Measurements from ENCODE around the gene WIPF1.

Gene WIPF1

DNA sequence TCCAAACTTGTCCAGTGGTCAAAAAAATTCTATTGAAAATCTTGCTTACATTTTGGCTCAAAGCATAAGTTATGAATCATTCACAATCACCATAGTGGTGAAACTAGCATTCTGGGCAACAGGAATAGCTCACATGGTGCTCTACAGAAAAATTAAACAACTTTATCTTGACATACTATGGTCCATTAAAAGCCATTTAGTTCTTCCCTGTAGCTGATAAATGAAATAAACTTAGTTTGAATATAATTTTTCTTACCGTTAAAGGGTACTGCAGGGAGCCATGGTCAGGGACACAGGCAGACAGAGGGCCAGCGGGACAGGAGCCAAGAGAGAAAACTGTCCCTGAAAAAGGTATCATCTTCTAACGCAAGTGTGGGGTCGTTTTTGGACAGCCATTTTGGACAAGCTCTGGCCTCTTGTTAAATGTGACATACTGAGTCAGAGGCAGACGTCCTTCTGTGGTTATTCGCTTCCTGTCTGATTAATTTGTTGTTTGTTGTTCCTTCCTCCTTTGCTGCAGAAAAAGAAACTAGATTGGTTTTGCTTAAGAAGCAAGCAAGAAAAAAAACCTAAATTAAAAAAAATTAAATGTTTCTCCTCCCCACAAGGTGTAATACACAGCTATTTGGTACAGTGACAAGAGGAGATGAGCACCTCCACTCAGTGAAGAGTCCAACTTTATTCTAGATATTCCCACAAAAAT, at the start of gene WIPF1:
WIPF1 (minus strand) TSS at position 460 of the 703 bp plus-strand sequence. CDS start 12,231 bp downstream, outside the sequence.
- DNase-seq = peak; percentile 60

DNA sequence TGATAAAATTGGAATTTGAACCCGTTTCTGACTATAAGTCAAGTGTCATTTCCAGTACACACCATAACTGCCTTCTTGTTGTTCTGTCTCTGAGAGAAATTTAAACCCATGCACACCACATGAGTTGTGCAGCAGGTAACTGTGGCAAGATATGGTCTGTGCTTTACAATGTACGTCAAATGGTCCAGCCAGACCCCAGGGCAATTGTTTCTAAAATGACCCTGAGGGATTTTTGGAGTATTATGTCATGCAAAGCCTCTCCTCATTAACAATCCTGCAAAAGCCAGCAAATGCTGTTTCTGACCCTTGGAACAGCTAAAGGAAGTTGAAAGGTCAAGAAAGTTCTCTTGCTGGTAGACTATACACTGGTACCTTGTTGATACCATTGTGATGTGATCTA, 47.7 kb upstream of the WIPF1 start:
- no peak for DNase-seq

- DNase-seq = no peak
These were observed 46.8 kb upstream of the WIPF1 start for GRCh38 chr2:174644406-174644805.

GRCh38 chr2:174643356-174643755, 45.8 kb upstream of the WIPF1 start:
- no peak for DNase-seq

- DNase-seq = no peak
These were observed 43.6 kb upstream of the WIPF1 start for GRCh38 chr2:174641168-174641567.

- DNase-seq = no peak
These were observed 39.4 kb upstream of the WIPF1 start for GRCh38 chr2:174636987-174637386.

DNA sequence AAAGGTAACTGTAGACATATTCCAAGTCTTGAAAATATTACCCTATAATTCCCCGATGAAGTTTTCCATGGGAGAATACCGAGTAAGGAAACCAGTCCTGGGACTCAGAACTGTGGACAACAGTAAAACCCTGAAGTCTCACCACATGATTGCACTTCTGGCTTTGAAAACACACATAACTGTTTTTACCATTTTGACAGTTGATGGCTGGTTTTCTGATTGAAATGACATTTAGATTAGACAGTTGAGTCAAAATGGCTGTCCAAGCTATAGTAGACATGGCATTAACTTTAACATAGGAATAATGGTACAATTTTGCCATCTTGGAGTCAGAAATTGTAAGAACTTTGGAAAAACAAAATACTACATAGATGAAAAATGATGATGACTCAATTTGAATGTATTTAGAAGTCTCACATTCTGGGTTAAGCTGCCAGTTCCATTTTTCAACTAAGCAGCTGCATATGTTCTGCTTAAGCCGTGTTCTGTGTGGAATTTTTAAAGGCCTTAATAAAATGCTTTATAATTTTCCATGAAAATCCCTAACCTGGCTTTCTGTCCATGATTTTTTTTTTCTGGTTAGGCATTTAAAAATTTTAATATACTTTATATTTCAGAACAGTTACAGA, 38.3 kb upstream of the WIPF1 start:
- DNase-seq = no peak

DNA sequence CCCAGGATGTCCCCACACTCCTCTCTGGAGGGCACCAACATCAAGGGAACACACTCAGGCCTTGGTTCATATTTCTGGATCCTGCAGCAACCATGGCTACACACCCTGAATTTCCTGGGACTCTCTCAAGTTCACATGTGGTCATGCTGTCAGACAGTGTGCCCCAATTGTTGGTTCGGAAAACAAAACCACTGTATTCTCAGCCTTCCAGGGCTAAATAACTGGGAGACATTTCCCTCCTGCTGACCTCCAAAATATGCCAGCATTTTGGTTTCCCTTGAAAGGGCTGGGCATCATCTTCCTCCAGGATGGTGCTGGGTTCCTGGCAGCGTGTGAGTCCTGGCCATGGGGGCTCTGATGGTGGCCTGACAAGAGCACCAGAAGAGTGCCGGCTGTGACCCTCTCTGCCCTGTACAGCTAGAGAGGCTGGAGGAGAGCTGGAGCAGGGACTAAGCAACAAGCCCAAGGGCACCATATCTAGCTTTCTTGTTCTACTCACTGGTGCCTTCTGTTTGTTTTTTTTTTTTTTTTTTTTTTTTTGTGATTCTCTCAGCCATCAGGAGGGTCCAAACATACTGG, 37.5 kb upstream of the WIPF1 start:
- no peak for DNase-seq

DNA sequence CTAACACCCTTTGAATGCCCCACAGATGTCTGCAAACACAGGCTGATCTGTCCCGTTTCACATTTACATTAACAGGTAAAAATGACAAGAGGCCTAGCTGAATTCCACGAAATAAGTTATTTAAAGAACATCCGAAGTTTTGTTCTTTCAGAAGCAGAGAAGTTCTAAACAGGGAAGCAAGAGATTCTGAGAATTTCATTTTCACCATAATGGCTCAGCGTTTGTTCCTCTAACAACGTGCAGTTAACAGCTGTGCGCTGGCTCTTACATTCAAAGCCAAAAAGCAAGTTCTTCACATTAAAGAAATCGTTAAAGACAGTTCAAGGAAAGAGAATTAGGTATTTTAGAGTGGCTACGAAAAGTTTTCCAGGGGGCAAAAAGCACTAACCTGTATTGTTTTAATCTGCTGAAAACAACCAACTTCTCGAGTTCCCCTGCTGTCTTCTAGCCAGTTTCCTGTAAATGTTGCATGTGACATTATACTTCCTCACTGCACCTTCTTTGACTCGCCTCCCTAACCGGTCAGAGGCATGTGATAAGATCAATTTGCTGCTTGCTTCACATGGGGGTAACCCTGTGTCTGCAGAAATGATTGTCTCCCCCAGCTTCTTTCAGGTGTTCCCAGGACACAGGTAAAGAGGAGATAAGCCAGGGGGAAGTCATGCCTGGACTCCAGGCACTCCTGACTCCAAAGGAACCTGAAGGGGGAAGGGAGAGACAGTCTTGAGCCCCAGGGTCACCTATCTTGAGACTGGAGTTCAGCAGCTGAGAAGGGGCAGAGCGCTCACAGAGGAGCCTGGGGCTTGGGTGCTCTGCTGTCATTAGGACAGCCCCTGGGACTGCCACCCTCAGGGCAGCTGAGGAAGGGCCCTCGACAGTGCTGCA, 36.8 kb upstream of the WIPF1 start:
- peak; percentile 63 for DNase-seq

- DNase-seq = peak; percentile 38
These were observed 36.0 kb upstream of the WIPF1 start for GRCh38 chr2:174633623-174633930.

DNA sequence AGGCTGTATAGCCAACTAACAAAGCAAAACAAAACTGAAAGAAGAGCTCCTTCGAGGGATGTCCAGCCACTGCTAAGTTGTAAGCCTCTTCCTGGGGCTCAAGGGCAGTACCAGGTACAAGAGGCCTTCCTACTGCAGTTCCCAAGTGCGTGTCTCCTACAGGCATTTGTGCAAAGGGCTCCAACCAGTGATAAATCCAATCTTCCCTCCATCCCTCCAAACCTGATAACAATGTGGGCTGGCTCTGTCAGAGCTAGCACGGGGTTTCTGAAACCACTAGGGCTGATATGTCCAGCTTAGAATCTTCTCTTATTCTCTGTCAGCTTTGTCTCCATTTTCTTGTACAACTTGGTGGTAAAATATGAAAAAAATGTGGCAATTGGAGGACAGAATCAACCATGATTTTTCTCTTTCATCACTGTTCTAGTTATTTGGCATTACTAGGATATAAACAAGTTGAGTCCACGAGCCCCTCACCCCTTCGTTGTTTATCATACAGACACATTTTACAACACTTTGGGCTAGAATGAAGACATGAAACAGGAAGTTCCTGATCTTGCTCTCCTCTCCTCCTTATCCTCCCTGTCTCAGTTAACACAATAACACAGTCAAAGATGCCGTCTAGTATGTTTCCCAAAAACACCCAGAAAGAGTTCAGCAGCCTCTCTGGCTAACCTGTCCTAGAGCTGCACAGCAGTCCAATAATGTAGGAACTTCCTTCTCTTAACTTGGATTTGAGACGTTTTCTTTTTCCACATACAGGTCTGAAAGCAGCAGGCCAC, 35.4 kb upstream of the WIPF1 start:
- peak; percentile 18 for DNase-seq

GRCh38 chr2:174631009-174631981, 33.7 kb upstream of the WIPF1 start:
- no peak for DNase-seq

- DNase-seq = no peak
These were observed 32.5 kb upstream of the WIPF1 start for GRCh38 chr2:174630107-174630506.

DNA sequence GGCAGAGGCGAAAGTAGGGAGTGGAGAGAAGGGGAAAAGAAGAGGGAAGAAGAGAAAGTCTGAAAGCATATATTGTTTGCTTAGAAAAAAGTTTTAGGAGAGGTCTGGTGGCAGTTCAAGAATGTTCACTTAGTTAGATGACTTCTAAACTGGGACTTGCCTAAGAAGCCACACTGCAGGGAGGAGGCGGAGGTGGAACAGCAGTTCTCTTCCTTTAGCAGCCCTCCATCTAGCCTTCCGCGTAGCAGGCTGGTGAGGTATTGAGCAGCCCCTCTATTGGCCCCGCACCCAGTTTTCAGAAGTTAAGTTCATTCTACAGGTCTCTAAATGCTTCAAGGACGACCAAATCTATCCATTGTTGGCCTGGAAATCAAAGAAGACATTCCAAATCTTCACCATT, 31.9 kb upstream of the WIPF1 start:
- DNase-seq = peak; percentile 51

DNA sequence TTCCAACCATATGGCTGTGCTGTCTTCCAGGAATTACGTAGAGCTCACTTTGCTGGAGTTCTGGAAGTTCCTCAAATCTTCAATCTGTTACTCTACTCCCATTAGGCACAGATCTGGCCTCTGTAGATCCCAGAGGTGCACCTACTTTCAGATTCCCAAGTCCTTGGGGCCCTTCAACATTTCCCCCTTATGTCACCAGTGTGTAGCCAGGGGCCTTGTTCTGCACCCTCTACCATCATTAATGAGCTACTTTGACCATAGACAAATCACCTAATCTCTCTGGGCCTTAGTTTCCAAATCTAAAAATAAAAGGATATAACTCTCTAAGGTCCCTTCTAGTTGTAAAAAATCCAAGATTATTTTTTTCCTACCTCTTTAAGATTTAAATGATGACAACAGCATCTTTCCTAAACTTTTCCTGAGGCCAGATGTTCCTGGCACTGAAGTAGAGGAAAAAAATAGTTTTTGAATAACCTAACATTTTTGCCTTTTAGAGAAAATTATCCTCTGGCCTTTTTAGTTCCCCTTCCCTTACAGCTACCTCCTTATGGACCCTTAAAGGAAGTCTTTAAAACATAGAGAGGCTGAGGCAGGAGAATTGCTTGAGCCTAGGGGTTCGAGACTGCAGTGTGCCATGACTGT, 31.0 kb upstream of the WIPF1 start:
- no peak for DNase-seq

GRCh38 chr2:174627216-174627615, 29.6 kb upstream of the WIPF1 start:
- DNase-seq = no peak

- DNase-seq = no peak
These were observed 27.4 kb upstream of the WIPF1 start for GRCh38 chr2:174624895-174625430.

- no peak for DNase-seq
These were observed 26.1 kb upstream of the WIPF1 start for GRCh38 chr2:174623690-174624089.

DNA sequence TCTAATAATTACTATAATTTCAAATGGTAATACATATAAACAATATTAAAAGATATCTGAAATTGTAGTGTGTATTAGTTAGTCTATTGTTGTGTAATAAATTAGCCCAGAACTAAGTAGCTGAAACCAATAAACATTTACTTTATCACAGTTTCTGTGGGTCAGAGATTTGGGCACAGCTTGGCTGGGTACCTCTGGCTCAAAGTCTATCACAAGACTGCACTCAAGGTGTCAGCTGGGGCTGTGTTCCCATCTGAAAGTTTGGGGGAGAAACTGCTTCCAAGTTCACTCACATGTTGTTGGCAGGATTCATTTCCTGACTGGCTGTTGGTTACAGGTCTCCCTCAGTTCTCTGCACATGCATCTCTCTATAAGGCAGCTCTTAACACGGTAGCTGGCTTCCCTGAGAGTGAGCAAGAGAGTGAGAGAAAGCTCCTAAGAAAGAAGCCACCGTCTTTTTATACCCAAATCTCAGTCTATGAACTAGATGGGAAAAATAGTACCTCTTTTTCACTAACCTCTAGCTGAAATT, 25.6 kb upstream of the WIPF1 start:
- no peak for DNase-seq

DNA sequence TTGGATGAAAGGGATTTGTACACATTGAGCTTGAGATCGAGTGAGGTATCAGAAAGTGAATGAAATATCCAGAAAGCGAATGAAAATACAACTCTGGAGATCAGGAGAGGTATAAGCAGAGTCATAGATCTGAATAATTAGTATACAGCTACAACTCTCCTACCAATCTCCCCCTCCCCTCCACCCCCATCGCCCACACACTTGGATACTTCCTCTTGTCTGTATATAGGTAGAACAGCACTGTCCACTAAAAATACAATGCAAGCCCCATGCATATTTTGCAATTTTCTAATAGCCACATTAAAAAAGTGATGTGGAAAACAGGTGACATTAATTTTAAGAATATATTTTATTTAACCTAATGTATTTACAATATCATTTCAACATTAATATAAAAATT, 23.7 kb upstream of the WIPF1 start:
- DNase-seq = no peak
